RWPE1 (cell line): ENCODE data around the gene DNAI2.

Source experiments
- CTCF ChIA-PET: fragments of 350-600 bp; sonication (Branson Sonifier 250); formaldehyde crosslinking; extraction: SDS; loops from one replicate; lab custom pipeline; 2021; lab: Yijun Ruan, JAX
- POLR2A ChIA-PET: fragments of 400-600 bp; formaldehyde crosslinking; extraction: SDS; loops from one replicate; lab custom pipeline; 2020; ENCODE audit warnings: antibody characterized with exemption; ENCODE audit not compliant: low non-redundant PET; lab: Yijun Ruan, JAX
- DNase-seq: peaks from one replicate; pipeline ENCODE4 v3.0.0; 2012; ENCODE audit warnings: low spot score
- H3K27ac ChIP-seq: fragments of 450-650 bp; 2 replicates; pipeline ENCODE4 v1.5.1; 2017
- TF ChIP-seq, protein P1 (sequence below): fragments of 450-650 bp; conservative IDR thresholded peaks from 2 replicates; pipeline ENCODE4 v1.5.1; 2017; ENCODE audit warnings: low read depth, mild to moderate bottlenecking

Gene DNAI2

GRCh38 chr17:74244128-74244527 lies 29.9 kb upstream of the DNAI2 start:
- H3K27ac ChIP-seq: no peak overlapping the region
- no peak for DNase-seq
- TF ChIP-seq, protein P1, sequence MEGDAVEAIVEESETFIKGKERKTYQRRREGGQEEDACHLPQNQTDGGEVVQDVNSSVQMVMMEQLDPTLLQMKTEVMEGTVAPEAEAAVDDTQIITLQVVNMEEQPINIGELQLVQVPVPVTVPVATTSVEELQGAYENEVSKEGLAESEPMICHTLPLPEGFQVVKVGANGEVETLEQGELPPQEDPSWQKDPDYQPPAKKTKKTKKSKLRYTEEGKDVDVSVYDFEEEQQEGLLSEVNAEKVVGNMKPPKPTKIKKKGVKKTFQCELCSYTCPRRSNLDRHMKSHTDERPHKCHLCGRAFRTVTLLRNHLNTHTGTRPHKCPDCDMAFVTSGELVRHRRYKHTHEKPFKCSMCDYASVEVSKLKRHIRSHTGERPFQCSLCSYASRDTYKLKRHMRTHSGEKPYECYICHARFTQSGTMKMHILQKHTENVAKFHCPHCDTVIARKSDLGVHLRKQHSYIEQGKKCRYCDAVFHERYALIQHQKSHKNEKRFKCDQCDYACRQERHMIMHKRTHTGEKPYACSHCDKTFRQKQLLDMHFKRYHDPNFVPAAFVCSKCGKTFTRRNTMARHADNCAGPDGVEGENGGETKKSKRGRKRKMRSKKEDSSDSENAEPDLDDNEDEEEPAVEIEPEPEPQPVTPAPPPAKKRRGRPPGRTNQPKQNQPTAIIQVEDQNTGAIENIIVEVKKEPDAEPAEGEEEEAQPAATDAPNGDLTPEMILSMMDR: no peak
- ChIA-PET CTCF (interaction anchor here (0.6 kb wide), 1 partner anchor 1623 kb away, joined by 5 read pairs; no protein-coding TSS in a partner anchor), POLR2A (no interaction called here)

GRCh38 chr17:74244548-74244947 lies 29.5 kb upstream of the DNAI2 start:
- POLR2A ChIA-PET: no interaction called here
- TF ChIP-seq, protein P1: no peak
- CTCF ChIA-PET: no interaction called here
- DNase-seq: no peak
- no peak overlapping the region for H3K27ac ChIP-seq

DNA sequence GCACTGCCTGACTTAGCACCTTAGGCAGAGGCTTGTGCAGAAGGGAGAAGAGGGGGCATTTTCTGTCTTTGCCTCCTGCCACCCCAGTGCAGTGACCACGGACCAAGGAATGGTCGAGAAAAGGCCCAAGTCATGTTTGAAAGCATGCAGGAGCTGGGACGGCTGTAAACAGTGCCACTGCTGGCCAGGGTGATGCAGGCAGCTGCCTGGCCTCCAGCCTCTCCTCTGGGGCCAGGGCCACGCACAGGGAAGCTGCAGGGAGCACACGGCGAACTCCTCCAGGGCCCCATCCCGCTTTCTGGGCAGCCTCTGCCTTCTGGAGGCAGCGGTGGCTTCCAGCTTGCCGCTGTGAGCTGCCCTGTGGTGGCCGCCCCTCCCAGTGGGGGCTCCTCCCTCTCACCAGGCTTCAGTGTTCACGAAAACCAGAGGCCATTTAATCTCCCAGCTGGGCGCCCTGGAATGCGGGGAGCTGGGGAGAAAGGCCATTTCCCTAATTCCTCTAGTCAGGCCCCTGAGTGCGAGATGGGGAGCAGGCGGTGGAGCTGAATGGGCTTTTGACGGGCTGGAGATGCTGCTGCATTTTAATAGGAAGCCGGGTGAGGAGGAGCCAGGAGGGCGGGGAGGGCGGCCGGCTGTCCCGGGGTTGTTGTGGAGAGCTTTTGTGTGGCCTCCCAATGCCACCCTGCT lies 28.7 kb upstream of the DNAI2 start:
- no peak overlapping the region for H3K27ac ChIP-seq
- POLR2A ChIA-PET: no interaction called here
- CTCF ChIA-PET: interaction anchor here (1.0 kb wide), 1 partner anchor 11 kb away, joined by 3 read pairs; no protein-coding TSS in a partner anchor
- TF ChIP-seq, protein P1: no peak
- DNase-seq: no peak

- DNase-seq: no peak
- H3K27ac ChIP-seq: no peak overlapping the region
- ChIA-PET POLR2A (no interaction called here), CTCF (interaction anchor here (1.0 kb wide), 1 partner anchor 12 kb away, joined by 3 read pairs; no protein-coding TSS in a partner anchor)
- TF ChIP-seq, protein P1: no peak
Observed at GRCh38 chr17:74245871-74246270, 28.2 kb upstream of the DNAI2 start.

DNA sequence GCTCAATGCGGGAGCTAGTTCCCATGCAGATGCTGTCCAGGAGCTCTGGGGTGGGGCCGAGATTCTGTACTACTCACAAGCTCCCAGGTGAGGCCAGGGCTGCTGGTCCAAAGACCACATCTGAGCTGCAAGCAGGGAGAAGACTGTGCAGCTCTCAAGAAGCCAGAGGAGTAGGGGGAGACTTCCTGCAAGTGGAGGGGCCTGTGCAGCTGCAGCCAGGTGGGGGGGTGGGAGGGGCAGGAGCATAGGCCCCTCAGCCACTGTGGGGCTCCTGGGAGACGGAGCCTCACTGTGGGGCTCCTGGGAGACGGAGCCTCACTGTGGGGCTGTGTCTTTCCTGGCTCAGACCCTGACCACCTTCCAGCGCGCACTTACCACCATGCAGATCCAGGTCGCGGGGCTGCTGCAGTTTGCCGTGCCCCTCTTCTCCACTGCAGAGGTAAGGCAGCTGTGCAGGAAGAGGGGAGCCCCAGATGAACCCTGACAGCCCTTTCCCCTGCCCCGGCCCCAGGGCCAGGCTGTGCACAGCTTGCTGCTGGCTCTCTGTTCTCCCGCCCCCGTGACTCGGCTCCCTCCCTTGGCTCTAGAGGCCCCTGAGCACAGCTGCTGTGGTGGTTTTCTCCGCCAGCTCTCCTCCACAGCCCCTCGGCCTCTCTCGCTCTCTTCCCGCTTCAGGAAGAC lies 24.3 kb upstream of the DNAI2 start:
- ChIA-PET CTCF (interaction anchor here (0.6 to 1.0 kb wide), 2 partner anchors 44 to 50 kb away, joined by 3 read pairs; no protein-coding TSS in a partner anchor), POLR2A (no interaction called here)
- DNase-seq: no peak
- TF ChIP-seq, protein P1: no peak
- no peak overlapping the region for H3K27ac ChIP-seq

GRCh38 chr17:74250324-74250995 lies 23.6 kb upstream of the DNAI2 start:
- no peak for DNase-seq
- TF ChIP-seq, protein P1: no peak
- ChIA-PET CTCF (no interaction called here), POLR2A (no interaction called here)
- H3K27ac ChIP-seq: no peak overlapping the region
